Stimulated activated naive CD4-positive, alpha-beta T cell (primary cell): Measurements from ENCODE around the gene SLC5A10.
A peak's percentile ranks its signal among the peaks of the same experiment; 100 is the strongest.
"Not testable (repeated sequence)": the region's sequence is repeated elsewhere in the genome, so short reads cannot be mapped to it uniquely, and the experiment has no call there.

Experiments
- DNase-seq, 6 experiments: peaks; one replicate each; lab custom pipeline; 2025; lab: John Stamatoyannopoulos, UW

Gene SLC5A10

DNA sequence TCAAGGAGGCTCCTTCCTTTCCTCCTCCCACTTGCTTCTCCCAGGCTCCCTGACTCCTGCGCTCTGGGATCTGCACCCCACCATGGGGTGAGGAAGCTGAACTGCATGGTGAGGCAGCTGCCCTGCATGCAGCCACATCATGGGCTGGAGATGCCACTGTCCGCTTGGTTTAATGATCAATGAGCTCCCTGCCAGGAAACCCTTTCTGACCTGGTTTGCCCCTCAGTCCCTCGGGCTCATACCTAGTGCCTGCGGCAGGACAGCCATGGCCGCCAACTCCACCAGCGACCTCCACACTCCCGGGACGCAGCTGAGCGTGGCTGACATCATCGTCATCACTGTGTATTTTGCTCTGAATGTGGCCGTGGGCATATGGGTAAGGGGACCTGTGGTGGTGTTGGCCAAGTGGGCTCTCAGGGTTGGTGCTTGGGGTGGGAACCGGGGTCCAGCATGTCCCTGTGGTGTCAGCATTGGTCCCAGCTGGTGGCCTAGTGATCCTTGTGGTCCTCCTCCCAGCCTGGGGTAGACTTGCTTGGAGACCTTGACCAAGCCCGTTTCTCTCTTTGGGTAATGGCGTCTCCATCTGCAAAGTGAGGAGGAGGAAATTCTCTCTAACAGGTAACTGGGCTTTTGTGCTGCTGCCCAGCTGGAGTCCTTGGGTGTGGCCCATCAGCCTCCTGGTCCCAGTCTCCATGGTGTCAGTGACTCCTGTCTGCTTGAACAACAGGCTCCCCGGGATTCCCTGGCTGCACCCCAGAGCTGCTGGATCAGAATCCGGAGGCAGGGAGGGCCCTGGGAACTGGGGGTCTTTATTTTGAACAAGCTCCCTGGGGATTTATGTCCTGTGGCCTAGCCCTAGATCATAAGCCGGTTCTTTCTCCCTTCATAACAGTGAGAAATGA is at the start of gene SLC5A10:
Gene SLC5A10, plus strand, starts transcription at position 225 of the 902 bp plus-strand sequence. Its CDS starts 41 bp downstream, at position 266.
- DNase-seq = no peak

DNA sequence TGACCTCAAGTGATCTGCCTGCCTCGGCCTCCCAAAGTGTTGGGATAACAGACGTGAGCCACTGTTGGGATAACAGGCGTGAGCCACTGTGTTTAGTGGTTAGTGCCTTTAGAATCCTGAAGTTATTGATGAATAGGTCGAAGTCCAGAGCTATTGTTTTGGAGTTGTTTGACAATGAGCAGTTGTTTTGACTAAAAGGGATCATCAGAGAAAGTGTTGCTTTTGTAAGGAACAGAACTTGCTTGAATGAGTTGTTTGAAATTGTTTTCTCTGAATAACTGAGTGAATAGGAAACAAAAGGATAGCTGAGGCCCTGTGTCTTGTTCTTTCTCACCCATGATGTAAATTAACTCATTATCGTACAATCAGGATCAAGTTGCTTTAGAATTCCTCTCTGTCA is 47.5 kb upstream of the SLC5A10 start:
- DNase-seq = no peak

DNA sequence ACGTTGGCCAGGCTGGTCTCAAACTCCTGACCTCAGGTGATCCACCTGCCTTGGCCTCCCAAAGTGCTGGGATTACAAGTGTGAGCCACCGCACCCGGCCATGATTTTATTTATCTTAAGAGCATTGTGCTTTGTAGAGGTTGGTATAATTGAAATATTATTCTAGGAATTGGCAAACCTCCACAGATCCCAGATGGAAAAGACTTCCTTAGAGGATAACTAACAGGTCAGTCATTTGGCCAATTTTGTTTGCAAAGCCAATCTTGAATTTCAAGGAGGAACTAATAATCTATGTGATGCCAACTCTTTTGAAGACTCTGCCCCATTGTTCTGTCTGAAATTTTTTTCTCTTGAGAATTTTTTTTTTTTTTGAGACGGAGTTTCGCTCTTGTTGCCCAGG is 46.7 kb upstream of the SLC5A10 start:
- DNase-seq = no peak

DNA sequence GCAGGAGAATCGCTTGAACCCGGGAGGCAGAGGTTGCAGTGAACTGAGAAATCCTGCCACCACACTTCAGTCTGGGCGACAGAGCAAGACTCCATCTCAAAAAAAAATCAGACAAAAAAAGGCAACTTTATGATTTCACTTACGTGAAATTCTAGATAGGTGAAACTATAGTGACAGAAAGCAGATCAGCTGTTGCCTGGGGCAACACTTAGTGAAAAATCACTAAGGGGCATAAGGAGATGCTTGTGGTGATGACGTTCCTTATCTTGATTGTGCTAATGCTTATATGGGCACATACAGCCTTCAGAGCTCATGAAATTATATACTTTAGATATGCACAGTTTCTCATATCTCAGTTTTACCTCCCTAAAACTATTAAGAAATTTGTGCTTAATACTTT is 41.6 kb upstream of the SLC5A10 start:
- no peak for DNase-seq

DNA sequence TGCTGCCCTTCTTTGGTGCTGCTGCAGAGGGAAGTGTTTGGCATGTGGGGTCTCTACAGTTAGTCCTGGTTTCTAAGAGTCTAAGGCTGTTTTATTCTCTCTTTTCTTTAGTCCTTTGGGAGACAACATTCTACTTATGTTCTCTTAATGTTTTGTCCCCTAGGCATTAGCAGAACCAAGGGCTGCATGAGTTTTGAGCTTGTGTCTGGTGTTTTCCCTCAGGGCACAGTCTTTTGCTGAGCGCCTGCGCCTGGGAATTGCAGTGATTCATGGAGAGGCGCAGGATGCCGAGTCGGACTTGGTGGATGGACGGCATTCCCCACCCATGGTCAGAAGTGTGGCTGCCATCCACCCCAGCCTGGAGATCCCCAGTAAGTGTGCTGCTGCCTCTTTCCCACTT is 41.1 kb upstream of the SLC5A10 start:
- no peak for DNase-seq

DNA sequence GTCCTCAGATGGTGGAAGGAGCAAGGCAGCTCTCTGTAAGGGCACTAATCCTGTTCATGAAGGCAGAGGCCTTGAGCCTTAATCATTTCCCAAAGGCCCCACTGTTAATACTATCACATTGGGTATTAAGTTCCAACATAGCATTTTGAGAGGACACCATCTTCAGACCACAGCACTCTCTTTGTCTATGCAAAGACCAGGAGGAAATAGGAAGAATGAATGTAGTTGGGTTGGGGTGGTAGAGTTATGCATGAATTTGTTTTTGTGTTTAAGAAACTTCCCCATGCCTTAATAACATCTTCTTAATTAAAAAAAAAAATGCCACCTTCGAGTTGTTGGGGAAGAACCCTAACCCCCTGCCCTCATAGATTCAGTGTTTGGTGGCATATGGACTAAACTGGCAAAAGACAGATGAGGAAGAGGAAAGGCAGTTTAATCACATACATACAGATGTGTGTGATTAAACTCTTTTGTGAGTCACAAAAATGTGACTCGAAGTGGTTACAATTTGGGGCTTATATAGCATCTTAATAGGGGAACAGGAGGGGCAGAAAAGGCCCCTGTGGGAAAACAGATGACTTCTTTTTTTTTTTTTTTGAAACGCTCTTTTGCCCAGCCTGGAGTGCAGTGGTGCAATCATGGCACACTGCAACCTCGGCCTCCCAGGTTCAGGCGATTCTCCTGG is 35.0 kb upstream of the SLC5A10 start:
- DNase-seq = no peak

DNA sequence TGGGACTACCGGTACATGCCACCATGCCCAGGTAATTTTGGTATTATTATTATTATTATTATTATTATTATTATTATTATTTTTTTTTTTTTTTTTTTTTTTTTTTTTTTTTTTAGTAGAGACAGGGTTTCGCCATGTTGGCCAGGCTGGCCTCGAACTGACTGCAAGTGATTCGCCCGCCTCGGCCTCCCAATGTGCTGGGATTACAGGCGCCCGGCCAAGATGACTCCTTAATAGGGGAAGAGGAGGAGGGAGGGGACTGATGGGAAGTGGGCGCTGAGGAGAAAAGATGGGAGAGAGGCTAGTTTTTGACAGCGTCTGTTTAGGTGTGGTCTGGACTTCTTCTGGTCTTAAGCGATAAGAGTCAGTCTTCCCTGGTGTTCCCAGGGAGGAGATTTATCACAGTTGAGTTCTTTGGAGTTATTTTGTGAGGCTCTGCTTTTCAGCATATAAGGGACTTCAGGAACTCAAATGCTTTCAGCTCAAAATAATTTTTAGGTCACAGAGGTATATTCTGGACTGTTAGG is 34.4 kb upstream of the SLC5A10 start:
- no peak for DNase-seq

DNA sequence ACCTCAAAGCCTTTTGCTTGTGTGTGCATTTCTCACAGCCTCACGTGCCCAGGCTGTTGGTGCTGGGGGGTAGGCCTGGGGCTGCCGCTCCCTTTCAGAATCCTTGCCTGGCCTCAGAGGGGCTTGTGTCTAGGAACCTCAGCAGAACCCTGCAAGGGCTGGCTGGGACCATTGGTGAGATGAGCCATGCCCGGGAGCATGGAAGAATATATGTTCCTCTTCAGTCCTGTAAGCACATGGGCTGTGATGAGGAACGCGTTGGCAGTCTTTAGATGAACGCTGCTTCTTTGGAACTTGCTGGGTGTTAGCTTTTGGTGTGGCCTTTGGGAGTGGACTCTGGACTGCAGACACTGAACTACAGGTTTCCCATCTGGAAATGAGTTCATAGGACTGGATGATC is 32.0 kb upstream of the SLC5A10 start:
- DNase-seq = no peak

DNA sequence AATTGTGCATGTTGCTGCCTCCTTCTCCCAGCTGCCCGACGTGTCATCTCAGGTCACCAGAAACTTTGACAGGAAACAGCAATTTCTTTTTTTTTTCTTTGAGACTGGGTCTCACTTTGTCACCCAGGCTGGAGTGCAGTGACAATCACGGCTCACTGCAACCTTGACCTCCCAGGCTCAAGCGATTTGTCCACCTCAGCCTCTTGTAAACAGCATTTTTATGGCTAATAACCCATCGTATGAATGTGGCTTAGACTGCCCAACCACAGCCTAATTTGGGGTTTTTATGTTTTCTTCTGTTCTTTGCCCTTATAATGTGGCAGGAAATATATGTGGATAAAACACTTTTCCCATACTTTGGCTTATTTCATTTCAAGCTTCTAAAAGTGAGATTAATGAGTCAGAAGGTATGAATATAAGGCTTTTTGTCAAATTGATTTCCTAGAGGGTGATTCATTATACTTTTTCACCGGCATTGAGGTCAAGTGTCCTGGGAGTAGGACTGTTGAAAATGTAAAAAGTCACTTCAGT is 31.0 kb upstream of the SLC5A10 start:
- DNase-seq = peak in 3 of 6 experiments; percentile 27 to 37 (median 32)

DNA sequence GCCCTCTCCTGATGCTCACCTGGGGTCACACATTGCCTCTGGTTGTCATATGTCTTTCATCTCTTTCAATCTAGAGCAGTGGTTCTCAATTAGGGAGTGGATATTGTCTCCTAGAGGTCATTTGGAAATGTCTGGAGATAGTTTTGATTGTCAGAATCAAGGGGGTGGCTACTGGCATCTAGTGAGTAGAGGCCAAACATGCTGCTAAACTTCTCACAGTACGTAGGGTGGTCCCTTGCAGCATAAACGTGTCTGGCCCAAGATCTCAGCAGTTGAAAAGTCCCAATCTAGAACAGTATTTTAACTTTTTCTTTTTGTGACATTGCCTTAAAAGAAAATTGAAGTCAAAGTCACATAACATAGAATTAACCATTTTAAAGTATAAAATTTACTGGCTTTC is 30.5 kb upstream of the SLC5A10 start:
- no peak for DNase-seq

DNA sequence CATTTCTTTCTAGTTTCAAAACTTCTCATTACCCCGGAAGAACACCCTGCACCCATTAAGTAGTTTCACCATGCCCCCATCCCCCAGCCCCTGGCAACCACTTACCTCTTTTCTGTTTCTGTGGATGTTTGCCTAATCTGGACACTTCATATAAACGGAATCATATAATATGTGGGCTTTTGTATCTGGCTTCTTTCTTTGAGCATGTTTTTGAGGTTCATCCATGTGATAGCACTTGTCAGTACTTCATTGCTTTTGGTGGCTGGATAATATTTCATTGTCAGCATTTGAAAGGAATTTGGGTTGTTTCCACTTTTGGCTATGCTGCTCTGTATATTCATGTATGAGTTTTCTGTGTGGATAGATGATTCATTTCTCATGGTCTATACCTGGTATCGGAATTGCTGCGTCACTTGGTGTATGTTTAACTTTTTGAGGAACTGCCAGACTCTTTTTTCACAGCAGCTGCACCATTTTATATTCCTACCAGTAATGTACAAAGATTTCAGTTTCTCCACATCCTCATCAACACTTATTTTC is 30.0 kb upstream of the SLC5A10 start:
- no peak for DNase-seq

DNA sequence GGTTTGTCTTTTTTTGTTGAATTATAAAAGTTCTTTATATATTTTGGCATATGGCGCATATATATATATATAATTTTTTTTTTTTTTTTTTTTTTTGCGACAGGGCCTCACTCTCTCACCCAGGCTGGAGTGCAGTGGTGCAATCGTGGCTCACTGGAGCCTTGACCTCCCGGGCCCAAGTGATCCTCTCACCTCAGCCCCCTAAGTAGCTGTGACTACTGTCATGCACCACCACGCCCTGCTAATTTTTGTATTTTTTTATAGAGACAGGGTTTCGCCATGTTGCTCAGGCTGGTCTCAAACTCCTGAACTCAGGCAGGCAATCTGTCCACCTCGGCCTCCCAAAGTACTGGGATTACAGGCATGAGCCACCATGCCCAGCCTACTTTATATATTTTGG is 29.4 kb upstream of the SLC5A10 start:
- not testable (repeated sequence) for DNase-seq

DNA sequence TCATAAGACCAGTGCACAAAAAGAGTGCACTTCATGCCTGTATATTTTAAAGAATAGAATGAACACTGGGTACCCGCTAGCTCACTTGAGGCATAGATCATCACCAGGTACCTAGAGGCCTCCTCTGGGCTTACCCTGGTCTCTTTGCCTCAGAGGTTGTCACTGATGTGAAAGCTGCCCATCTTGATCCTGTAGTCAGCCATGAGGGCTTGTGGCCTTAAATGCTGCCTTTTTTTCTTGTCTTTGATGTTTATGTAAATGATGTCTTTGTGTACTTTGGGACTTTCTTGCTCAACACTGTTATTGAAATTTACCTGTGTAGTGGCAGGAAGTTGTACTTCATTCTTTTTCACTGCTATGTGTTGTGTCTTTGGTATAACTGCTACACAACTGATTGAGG is 26.8 kb upstream of the SLC5A10 start:
- peak in 3 of 6 experiments; percentile 34 to 46 (median 43) for DNase-seq

DNA sequence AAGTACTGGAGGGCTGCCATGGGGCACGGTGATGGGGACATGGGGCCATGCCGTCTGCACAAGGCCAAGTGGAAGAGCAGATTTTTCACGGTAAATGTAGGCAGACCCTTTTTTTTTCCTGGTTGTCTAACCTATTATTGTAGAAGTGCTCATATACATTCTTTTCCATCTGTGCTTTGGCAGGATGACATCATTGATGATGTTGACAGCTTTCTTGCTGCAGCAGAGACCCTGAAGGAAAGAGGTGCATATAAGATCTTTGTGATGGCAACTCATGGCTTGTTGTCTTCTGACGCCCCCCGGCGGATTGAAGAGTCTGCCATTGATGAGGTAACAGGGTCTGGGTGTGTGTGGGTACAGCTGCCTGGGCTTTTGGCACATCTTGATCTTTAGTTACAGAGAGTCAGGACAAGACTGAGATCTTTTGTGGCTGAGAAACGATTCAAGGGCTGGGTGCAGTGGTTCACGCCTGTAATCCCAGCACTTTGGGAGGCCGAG is 23.3 kb upstream of the SLC5A10 start:
- no peak for DNase-seq

DNA sequence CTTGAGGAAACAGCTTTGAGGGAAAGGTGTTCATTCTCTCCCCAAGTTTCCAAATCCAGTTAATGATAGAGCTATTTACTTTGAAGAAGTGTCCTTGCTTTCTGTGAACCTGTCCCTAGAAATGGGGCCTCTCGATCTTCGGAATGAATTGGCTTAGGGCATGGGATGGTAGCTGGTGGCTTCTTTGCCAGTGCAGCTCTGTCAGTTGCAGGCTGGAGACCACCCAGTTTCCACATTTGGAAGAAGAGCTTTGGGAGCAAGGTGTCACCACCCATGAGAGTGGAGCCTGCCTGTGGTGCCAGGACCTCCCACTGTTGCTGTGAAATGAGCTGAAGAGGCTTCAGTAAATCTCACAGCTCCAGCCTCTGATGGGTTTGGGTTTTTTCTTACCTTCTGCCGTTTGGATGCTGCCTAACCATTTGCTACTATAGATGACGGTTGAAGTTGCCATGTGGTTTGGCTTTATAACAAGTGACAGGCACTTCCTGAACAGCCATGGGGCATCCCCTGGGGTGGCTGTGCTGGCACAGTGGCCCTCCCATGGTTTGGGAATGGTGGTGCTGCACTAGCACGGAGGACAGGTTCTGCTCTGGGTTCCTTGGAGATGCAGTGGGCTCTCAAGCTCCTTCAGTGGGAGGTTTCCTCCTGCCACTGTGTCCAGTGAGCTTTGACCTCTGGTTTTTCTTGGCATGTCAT is 19.5 kb upstream of the SLC5A10 start:
- peak in 2 of 6 experiments; percentile 10 to 14 for DNase-seq

DNA sequence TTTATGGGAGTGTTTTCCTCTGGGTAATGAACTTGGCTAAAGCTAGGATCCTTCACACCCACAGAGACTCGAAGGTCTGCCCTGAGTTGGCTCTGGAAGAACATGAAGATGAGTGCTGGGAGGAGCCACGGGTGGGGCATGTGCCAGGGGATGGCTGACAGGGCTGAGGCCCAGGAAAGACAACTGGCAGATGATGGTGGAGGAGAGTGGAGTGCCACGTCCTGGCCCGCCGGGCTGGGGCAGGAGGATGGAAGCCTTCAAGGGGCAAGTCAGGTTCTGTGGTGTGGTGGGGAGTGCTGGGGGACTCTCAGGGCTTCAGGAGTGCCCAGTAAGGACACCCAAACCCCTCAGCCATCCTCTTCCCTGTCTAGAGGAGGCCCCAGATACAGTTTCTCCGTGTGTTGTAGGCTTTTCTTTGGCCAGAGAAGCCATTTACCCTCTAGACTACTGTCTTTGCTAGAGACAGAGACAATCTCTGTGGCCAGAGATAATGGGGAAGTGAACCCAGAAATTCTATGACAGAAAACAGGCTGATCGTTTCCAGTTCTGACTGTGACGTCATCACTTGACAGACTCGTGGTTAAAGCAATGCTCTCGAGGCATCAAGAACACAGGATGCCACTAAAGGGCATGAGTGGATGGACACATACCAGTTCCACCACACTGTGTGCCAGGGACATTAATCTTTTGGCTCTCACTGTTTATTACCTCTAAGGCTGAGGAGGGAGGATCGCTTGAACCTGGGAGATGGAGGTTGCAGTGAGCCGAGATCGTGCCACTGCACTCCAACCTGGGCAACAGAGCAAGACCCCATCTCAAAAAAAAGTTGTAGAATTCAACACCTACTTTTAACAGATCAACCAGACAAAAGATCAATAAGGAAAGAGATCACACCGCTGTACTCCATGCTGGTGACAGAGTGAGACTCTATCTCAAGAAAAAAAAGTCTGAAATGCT is 18.6 kb upstream of the SLC5A10 start:
- DNase-seq = no peak

DNA sequence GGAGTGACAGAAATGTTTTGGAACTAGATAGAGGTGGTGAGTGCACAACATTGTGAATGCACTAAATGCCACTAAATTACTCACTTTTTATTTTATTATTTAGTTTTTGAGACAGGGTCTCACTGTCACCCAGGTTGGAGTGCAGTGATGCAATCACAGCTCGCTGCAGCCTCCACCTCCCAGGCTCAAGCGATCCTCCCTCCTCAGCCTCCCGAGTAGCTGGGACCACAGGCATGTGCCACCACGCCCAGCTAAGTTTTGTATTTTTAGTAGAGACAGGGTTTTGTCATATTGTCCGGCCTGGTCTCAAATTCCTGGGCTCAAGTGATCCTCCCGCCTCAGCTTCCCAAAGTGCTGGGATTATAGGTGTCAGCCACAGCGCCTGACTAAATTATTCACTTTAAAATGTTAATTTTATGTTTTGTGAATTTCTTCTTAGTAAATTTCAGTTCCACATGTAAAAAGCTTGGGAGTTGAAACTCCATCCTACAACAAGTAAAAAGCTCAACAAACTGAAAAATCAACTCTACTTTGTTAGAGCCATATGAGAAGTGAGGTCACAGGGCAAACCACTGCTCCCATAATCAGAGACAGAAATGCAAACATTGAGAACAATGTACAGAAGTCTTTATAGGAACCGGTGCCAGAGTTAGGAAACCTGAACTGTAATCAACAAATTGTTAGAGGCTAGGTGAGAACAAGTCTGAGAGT is 13.8 kb upstream of the SLC5A10 start:
- DNase-seq = no peak

DNA sequence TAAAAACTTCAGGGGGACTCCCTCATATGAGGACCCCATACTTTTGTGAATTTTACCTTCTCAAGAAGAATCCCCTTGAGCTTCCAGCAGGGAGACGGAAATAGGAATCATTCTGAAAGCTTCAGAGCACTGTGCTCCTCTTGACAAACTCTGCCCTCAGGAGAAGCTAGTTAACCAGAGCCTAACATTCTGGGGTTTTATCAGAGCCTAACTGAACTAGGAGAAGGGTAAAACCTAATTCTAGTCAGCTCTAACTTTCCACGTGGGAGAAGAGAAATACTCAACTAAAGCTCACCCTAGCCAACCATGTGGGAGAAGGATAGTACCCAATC is 13.3 kb upstream of the SLC5A10 start:
- DNase-seq = no peak

DNA sequence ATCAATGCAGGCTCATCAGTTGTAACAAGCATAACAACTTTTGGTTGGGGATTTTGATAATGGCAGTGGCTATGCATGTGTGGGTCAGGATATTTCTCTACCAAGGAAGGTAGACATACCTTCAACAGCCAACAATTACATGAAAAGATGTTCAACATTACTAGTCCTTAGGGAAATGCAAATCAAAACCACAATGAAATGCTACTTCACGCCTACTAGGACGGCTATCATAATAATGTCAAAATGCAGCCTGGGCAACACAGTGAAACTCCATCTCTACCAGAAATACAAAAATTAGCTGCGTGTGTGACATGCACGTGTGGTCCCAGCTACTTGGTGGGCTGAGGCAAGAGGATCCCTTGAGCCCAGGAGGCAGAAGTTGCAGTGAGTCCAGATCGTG is 7.3 kb upstream of the SLC5A10 start:
- DNase-seq = no peak

DNA sequence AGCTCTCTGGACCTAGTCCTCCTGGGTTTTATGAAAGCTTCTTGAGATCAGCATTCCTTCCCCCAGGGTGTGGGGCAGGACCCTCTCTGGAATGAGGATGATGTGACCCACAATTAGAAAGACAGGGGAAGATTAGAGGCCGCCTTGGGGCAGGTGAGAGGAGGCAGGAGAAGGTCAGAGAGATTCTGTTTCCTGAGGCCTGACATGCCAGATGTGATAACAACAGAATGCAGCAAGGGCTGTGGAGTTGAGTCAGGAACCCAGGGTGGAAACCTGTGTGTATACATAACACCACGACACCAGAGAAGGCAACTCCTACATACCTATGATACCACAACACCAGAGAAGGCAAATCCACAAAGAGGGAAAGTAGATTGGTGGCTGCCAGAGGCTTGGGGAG is 5.4 kb upstream of the SLC5A10 start:
- no peak for DNase-seq
